GM12878 (cell line): ENCODE measurements around the gene ZNF599. TPM values are rescaled to one million over a fixed set of nuclear protein-coding genes. Genes with fewer than 3 reads are reported as not detected.

Source experiments
- ATAC-seq: fragments of 200-7000 bp; cut with Tn5 transposase; 3 replicates; pipeline ENCODE4 v1.9.1; 2020; ENCODE audit warnings: mild to moderate bottlenecking, moderate library complexity
- BruUV-seq: library from RNA; stranded (reverse); fragments of 400-500 nt; replicated peaks from 2 replicates; lab custom pipeline; 2021; lab: Mats Ljungman, UMichigan
- CTCF ChIA-PET: fragments of 300-600 bp; sonication (Branson Sonifier 250); formaldehyde crosslinking; extraction: SDS; loops from one replicate; lab custom pipeline; 2021; ENCODE audit warnings: inconsistent platforms; lab: Yijun Ruan, JAX
- POLR2A ChIA-PET: fragments of 350-600 bp; formaldehyde crosslinking; extraction: SDS; loops from one replicate; lab custom pipeline; 2021; ENCODE audit warnings: inconsistent platforms; lab: Charles Lee
- RAD21 ChIA-PET: fragments of 300-600 bp; sonication (Branson Sonifier 250); formaldehyde crosslinking; loops from one replicate; lab custom pipeline; 2023; ENCODE audit warnings: antibody characterized with exemption; ENCODE audit not compliant: unreplicated experiment; lab: Charles Lee
- SMC1A ChIA-PET: fragments of 300-600 bp; sonication (Branson Sonifier 250); formaldehyde crosslinking; loops from one replicate; lab custom pipeline; 2023; ENCODE audit not compliant: unreplicated experiment, uncharacterized antibody; lab: Charles Lee
- DNase-seq: peaks from one replicate; pipeline ENCODE4 v3.0.0-alpha.2; 2011; ENCODE audit warnings: low read depth, low spot score
- FAIRE-seq: peaks from 3 replicates; lab custom pipeline; 2011; peaks lifted over from hg19 to GRCh38; lab: Jason Lieb, UNC
- H2AFZ ChIP-seq: 2 replicates; pipeline ENCODE4 v1.6.0; 2011; ENCODE audit warnings: low read depth, low read length, control low read depth; ENCODE audit not compliant: control insufficient read depth
- H3K27ac ChIP-seq: 2 replicates; pipeline ENCODE4 v1.5.1; 2011; ENCODE audit warnings: control low read depth; ENCODE audit not compliant: control insufficient read depth, insufficient read depth
- H3K27me3 ChIP-seq, 2 experiments: replicated peaks in 1 of 2; 2 replicates each; pipeline versions ENCODE4 v1.6.0 to v1.6.1; 2011; ENCODE audit warnings: low read length in 1 of 2; ENCODE audit not compliant: control insufficient read depth in 2 of 2, insufficient read depth in 2 of 2
- H3K36me3 ChIP-seq, 2 experiments: 2 replicates each; pipeline ENCODE4 v1.5.1; 2011; ENCODE audit warnings: low read length in 1 of 2; ENCODE audit not compliant: control insufficient read depth in 2 of 2, insufficient read depth in 2 of 2
- H3K4me1 ChIP-seq: 2 replicates; pipeline ENCODE4 v1.6.1; 2011; ENCODE audit warnings: mild to moderate bottlenecking, low read length, moderate library complexity, mixed read lengths; ENCODE audit not compliant: control insufficient read depth, insufficient read depth
- H3K4me2 ChIP-seq: 2 replicates; pipeline ENCODE4 v1.6.0; 2011; ENCODE audit warnings: control low read depth; ENCODE audit not compliant: control insufficient read depth, insufficient read depth
- H3K4me3 ChIP-seq: fragments of 200-600 bp; sonication (generic); 2 replicates; pipeline ENCODE4 v1.5.1; 2016
- H3K79me2 ChIP-seq: 2 replicates; pipeline ENCODE4 v1.6.0; 2011; ENCODE audit warnings: low read length; ENCODE audit not compliant: control insufficient read depth, insufficient read depth
- H3K9ac ChIP-seq: 2 replicates; pipeline ENCODE4 v1.8.0; 2011; ENCODE audit warnings: low read length, control low read depth, mixed read lengths; ENCODE audit not compliant: control insufficient read depth, insufficient read depth
- H3K9me3 ChIP-seq: replicated peaks from 3 replicates; pipeline ENCODE4 v1.5.1; 2011; ENCODE audit warnings: mild to moderate bottlenecking, low read length; ENCODE audit not compliant: control insufficient read depth, insufficient read depth
- H4K20me1 ChIP-seq: 2 replicates; pipeline ENCODE4 v1.6.0; 2011; ENCODE audit not compliant: control insufficient read depth, insufficient read depth
- BHLHE40 ChIP-seq, 2 experiments: fragments of 450-650 bp in 1 of 2; IDR thresholded peaks; 2 replicates each; pipeline ENCODE4 v1.6.1; 2011 to 2017; ENCODE audit warnings: low read depth in 2 of 2, borderline replicate concordance in 1 of 2, improper control_type of control experiment in 1 of 2, low read length in 1 of 2, mild to moderate bottlenecking in 1 of 2
- RAD21 ChIP-seq: IDR thresholded peaks from 2 replicates; pipeline ENCODE4 v1.6.1; 2011; ENCODE audit warnings: mild to moderate bottlenecking, low read depth, low read length, moderate library complexity; ENCODE audit not compliant: insufficient read depth
- SMC3 ChIP-seq: IDR thresholded peaks from 2 replicates; pipeline ENCODE4 v1.6.1; 2011; ENCODE audit warnings: low read length, improper control_type of control experiment, borderline replicate concordance
- WGBS: methylation state at CpG from one replicate; pipeline ENCODE4 v1.1.6; 2016; ENCODE audit warnings: low lambda C conversion rate; ENCODE audit not compliant: insufficient replicate concordance, insufficient coverage; ENCODE audit errors: missing lambda C conversion rate; 5-methylcytosine and 5-hydroxymethylcytosine counted together
- in situ Hi-C: fragments of 300-500 bp; cut with MboI; formaldehyde crosslinking; loops from 9 replicates; pipeline ENCODE4 v1.14.3; 2018; ENCODE audit warnings: mixed read lengths
- intact Hi-C: fragments of 100-400 bp; cut with micrococcal nuclease; formaldehyde crosslinking; loops from one replicate; pipeline ENCODE4 v1.14.2; 2022; ENCODE audit not compliant: unreplicated experiment
- polyA plus RNA-seq, 11 experiments: library from polyadenylated mRNA; depleted of rRNA in 4 of 11; unstranded in 6 of 11; stranded (reverse) in 5 of 11; fragments of >200 nt; fragmentation: Nextera tagmentation in 4 of 11; fragmentation: Illumina TruSeq in 1 of 11; extraction: Ambion mirVana in 4 of 11; extraction: Trizol in 1 of 11; gene quantifications; 1 replicate in 1 of 11; 2 replicates in 10 of 11; pipeline versions ENCODE4 v1.2.1 to v1.2.3, GENCODE V29; 2011 to 2016; ENCODE audit warnings: inconsistent platforms in 2 of 11, missing spikeins in 2 of 11, low read depth in 1 of 11
- total RNA-seq, 4 experiments: library from RNA; depleted of rRNA in 3 of 4; stranded (reverse); fragments of >200 nt in 3 of 4; fragmentation: Illumina TruSeq in 1 of 4; extraction: Trizol in 1 of 4; gene quantifications; 2 replicates each; pipeline versions ENCODE4 v1.2.1 to v1.2.3, GENCODE V29; 2013 to 2021
- TF ChIP-seq, protein P1 (sequence below): fragments of 450-650 bp; IDR thresholded peaks from 2 replicates; pipeline ENCODE4 v1.6.1; 2016; ENCODE audit warnings: mild to moderate bottlenecking
- TF ChIP-seq, protein P2 (sequence below), 3 experiments: IDR thresholded peaks in 2 of 3; conservative IDR thresholded peaks in 1 of 3; 2 replicates each; pipeline ENCODE4 v1.5.1; 2011; ENCODE audit warnings: low read depth in 3 of 3, low read length in 3 of 3, mild to moderate bottlenecking in 3 of 3, control low read depth in 2 of 3, moderate library complexity in 2 of 3, inconsistent platforms in 1 of 3, mixed read lengths in 1 of 3; ENCODE audit not compliant: control insufficient read depth in 2 of 3, insufficient read depth in 1 of 3; ENCODE audit errors: extremely low read depth in 1 of 3

Gene ZNF599
- total and polyA plus RNA-seq, 10 of the 15 experiments (the other 5 are each of a cell fraction or from before 2014, with no cell fraction given): 0.27 to 4.8 (median 1.9) TPM

DNA sequence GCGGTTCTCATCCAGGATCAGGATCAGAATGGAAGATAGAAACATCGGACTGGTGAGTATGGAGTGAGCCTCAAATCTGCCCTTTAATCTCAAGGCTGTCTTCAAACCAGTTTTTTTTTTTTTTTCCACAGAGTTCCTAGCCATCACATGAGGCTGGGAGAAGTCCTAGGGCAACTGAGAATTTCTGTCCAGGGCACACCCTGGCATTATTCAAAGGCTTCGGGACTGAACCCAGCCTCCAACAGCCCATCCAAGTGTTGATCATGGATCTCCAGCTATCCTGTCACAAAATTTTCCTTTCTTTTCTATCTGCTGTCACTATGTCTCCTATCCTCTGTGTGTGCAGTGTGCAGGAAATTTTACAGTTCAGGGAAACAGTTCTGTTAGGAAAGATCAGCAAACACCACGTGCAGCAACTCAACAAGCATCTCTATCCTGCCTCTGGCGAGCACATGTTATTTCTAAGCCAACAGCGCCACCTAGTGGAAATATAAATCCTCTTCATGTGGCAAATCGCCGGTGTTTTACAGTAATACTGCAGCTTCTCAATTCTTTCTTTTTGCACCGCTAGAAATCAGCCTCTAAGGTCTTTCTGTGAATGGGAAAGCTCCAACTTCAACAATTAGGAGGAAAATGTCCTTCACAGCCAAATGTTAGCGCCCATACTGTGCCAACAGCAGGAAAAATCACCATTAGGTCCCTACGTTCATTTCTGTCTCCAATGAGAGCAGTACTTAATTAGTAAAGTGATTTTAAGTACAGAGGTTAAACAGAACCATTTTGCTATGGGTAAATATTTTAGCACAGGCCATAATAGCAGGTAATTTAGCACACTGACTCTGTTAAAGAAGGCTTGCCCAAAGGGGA is 60.4 kb downstream of the ZNF599 start:
- peaks cover 4% of the 10 kb centered on the region; the same call in 1 of the 3 replicates for H3K9me3 ChIP-seq
- BruUV-seq: no TSS peak
- ChIA-PET POLR2A (no interaction called here), CTCF (interaction anchor here (0.6 to 3.4 kb wide), 9 partner anchors 9 to 935 kb away, joined by 3 to 45 read pairs (median 3); no protein-coding TSS in a partner anchor), RAD21 (interaction anchor here (1.7 kb wide), 1 partner anchor 73 kb away, joined by 8 read pairs; no protein-coding TSS in a partner anchor), SMC1A (interaction anchor here (0.6 to 1.5 kb wide), 7 partner anchors 16 to 252 kb away, joined by 3 to 4 read pairs (median 3); no protein-coding TSS in a partner anchor)
- H3K79me2 ChIP-seq: no peaks in the 10 kb centered on the region
- ATAC-seq (peak; percentile 78), DNase-seq (peak; percentile 23), FAIRE-seq (peak; percentile 93)
- in situ Hi-C loops: loop anchor here (5.0 to 25.0 kb wide), 2 partner anchors 75 to 925 kb away; partner anchors contain the start of gene KCTD15
- no peaks in the 10 kb centered on the region for H3K27me3 ChIP-seq
- H2AFZ ChIP-seq: no peak overlapping the region
- TF ChIP-seq SMC3 (peak; percentile 53; the same call in 1 of the 2 replicates), BHLHE40 (IDR thresholded peaks at IDR 0.05; ENCODE audit: borderline replicate concordance in 1 of 2, low read depth in 2 of 2, low read length in 1 of 2) (0 out of 4 replicates have a peak, but pooled peaks of 1 of the 2 experiments have one; percentile 13), RAD21 (peak; percentile 81)
- TF ChIP-seq, protein P1, sequence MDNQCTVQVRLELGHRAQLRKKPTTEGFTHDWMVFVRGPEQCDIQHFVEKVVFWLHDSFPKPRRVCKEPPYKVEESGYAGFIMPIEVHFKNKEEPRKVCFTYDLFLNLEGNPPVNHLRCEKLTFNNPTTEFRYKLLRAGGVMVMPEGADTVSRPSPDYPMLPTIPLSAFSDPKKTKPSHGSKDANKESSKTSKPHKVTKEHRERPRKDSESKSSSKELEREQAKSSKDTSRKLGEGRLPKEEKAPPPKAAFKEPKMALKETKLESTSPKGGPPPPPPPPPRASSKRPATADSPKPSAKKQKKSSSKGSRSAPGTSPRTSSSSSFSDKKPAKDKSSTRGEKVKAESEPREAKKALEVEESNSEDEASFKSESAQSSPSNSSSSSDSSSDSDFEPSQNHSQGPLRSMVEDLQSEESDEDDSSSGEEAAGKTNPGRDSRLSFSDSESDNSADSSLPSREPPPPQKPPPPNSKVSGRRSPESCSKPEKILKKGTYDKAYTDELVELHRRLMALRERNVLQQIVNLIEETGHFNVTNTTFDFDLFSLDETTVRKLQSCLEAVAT: no peak
- TF ChIP-seq, protein P2, sequence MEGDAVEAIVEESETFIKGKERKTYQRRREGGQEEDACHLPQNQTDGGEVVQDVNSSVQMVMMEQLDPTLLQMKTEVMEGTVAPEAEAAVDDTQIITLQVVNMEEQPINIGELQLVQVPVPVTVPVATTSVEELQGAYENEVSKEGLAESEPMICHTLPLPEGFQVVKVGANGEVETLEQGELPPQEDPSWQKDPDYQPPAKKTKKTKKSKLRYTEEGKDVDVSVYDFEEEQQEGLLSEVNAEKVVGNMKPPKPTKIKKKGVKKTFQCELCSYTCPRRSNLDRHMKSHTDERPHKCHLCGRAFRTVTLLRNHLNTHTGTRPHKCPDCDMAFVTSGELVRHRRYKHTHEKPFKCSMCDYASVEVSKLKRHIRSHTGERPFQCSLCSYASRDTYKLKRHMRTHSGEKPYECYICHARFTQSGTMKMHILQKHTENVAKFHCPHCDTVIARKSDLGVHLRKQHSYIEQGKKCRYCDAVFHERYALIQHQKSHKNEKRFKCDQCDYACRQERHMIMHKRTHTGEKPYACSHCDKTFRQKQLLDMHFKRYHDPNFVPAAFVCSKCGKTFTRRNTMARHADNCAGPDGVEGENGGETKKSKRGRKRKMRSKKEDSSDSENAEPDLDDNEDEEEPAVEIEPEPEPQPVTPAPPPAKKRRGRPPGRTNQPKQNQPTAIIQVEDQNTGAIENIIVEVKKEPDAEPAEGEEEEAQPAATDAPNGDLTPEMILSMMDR (IDR thresholded peaks at IDR 0.05 in 2 of 3, conservative IDR thresholded peaks at IDR 0.05 in 1 of 3; ENCODE audit: control insufficient read depth in 2 of 3, extremely low read depth in 1 of 3, insufficient read depth in 1 of 3, low read depth in 3 of 3, low read length in 3 of 3): peak; percentile 45 to 74 (median 53); a peak in 5 of 6 replicates
- H3K4me1 ChIP-seq: no peaks in the 10 kb centered on the region
- no peak overlapping the region for H3K27ac ChIP-seq
- intact Hi-C loops: loop anchor here (1.0 to 10.0 kb wide), 3 partner anchors 73 to 928 kb away; no protein-coding TSS in a partner anchor
- H3K36me3 ChIP-seq: no peaks in the 10 kb centered on the region
- no peaks in the 10 kb centered on the region for H4K20me1 ChIP-seq
- H3K9ac ChIP-seq: no peak overlapping the region
- H3K4me2 ChIP-seq: no peak overlapping the region
- no peak overlapping the region for H3K4me3 ChIP-seq
- WGBS: 25% methylated on average over 11 of the region's 11 CpGs
